Keratinocyte (primary cell): Measurements from ENCODE around the gene RNF5. TPM values are rescaled to one million over a fixed set of nuclear protein-coding genes. Genes with fewer than 3 reads are reported as not detected.

Experiments
- DNase-seq: peaks from one replicate; pipeline ENCODE4 v3.0.0-alpha.2; 2011; ENCODE audit warnings: low read depth, missing footprints, low spot score
- FAIRE-seq: peaks from 2 replicates; lab custom pipeline; 2011; peaks lifted over from hg19 to GRCh38; lab: Jason Lieb, UNC
- H2AFZ ChIP-seq: 2 replicates; pipeline ENCODE4 v1.6.0; 2012; ENCODE audit warnings: low read length, control low read depth, inconsistent platforms; ENCODE audit not compliant: control insufficient read depth
- H3K27ac ChIP-seq: 2 replicates; pipeline ENCODE4 v1.5.1; 2011; ENCODE audit warnings: low read length; ENCODE audit not compliant: control insufficient read depth, insufficient read depth
- H3K27me3 ChIP-seq: 3 replicates; pipeline ENCODE4 v1.6.0; 2011; ENCODE audit warnings: low read length; ENCODE audit not compliant: control insufficient read depth, insufficient read depth; ENCODE audit errors: extremely low read depth
- H3K36me3 ChIP-seq, 2 experiments: 2 replicates in 1 of 2; 3 replicates in 1 of 2; pipeline ENCODE4 v1.5.1; 2011; ENCODE audit warnings: low read length in 2 of 2, mild to moderate bottlenecking in 1 of 2; ENCODE audit not compliant: control insufficient read depth in 2 of 2, insufficient read depth in 2 of 2; ENCODE audit errors: extremely low read depth in 1 of 2
- H3K4me1 ChIP-seq: 3 replicates; pipeline ENCODE4 v1.5.1; 2011; ENCODE audit warnings: low read length; ENCODE audit not compliant: control insufficient read depth, insufficient read depth; ENCODE audit errors: extremely low read depth
- H3K4me2 ChIP-seq: 3 replicates; pipeline ENCODE4 v1.6.0; 2011; ENCODE audit warnings: low read depth, low read length; ENCODE audit not compliant: control insufficient read depth, insufficient read depth; ENCODE audit errors: extremely low read depth
- H3K4me3 ChIP-seq, 3 experiments: fragments of 200-600 bp in 1 of 3; sonication (generic) in 1 of 3; 2 replicates in 2 of 3; 3 replicates in 1 of 3; pipeline ENCODE4 v1.5.1; 2011 to 2016; ENCODE audit warnings: low read length in 3 of 3, mild to moderate bottlenecking in 3 of 3, control low read depth in 2 of 3, inconsistent platforms in 1 of 3, low read depth in 1 of 3, mixed read lengths in 1 of 3, mixed run types in 1 of 3, moderate library complexity in 1 of 3; ENCODE audit not compliant: control insufficient read depth in 2 of 3, insufficient read depth in 2 of 3; ENCODE audit errors: extremely low read depth in 1 of 3
- H3K79me2 ChIP-seq: 2 replicates; pipeline ENCODE4 v1.6.0; 2012; ENCODE audit warnings: low read length; ENCODE audit not compliant: control insufficient read depth, insufficient read depth
- H3K9ac ChIP-seq: 3 replicates; pipeline ENCODE4 v1.6.0; 2011; ENCODE audit warnings: low read length; ENCODE audit not compliant: control insufficient read depth, insufficient read depth; ENCODE audit errors: extremely low read depth
- H3K9me1 ChIP-seq: 3 replicates; pipeline ENCODE4 v1.6.0; 2011; ENCODE audit warnings: low read length; ENCODE audit not compliant: control insufficient read depth, insufficient read depth; ENCODE audit errors: extremely low read depth
- H3K9me3 ChIP-seq: 2 replicates; pipeline ENCODE4 v1.5.1; 2012; ENCODE audit warnings: low read depth, low read length; ENCODE audit not compliant: control insufficient read depth
- H4K20me1 ChIP-seq: 3 replicates; pipeline ENCODE4 v1.6.0; 2011; ENCODE audit warnings: low read length; ENCODE audit not compliant: control insufficient read depth, insufficient read depth; ENCODE audit errors: extremely low read depth
- CTCF ChIP-seq, 3 experiments: IDR thresholded peaks in 1 of 3; conservative IDR thresholded peaks in 1 of 3; optimal IDR thresholded peaks in 1 of 3; 2 replicates in 2 of 3; 3 replicates in 1 of 3; pipeline versions ENCODE3 to v1.5.1; 2011; ENCODE audit warnings: low read length in 3 of 3, mild to moderate bottlenecking in 3 of 3, moderate library complexity in 2 of 3, control low read depth in 1 of 3, inconsistent platforms in 1 of 3; ENCODE audit not compliant: insufficient read depth in 2 of 3; ENCODE audit errors: extremely low read depth in 1 of 3
- EZH2 ChIP-seq: IDR thresholded peaks from one replicate; pipeline ENCODE4 v1.6.1; 2012; ENCODE audit warnings: inconsistent platforms, mild to moderate bottlenecking, low read length, moderate library complexity
- dilution Hi-C: fragments of 300-500 bp; cut with MboI; formaldehyde crosslinking; loops from one replicate; pipeline ENCODE4 v1.7.0; 2020; ENCODE audit warnings: low sequenced_read_pairs; ENCODE audit not compliant: extremely low pct_ligation_motif_present
- polyA plus RNA-seq, 5 experiments: library from polyadenylated mRNA; depleted of rRNA in 3 of 5; stranded (reverse) in 3 of 5; stranded (forward) in 1 of 5; unstranded in 1 of 5; fragments of >200 nt; gene quantifications; 1 replicate in 1 of 5; 2 replicates in 3 of 5; 3 replicates in 1 of 5; pipeline versions ENCODE4 v1.2.1 to v1.2.3, GENCODE V29; 2011 to 2012; ENCODE audit warnings: missing spikeins in 2 of 5, low read depth in 1 of 5, low replicate concordance in 1 of 5

Gene RNF5
- polyA plus RNA-seq, 1 donor (not counting 4 experiments of a cell fraction or from before 2014, with no cell fraction given): 33.2 TPM

- H3K4me1 ChIP-seq: no peaks in the 10 kb centered on the region
- no peak overlapping the region for H3K4me2 ChIP-seq
- no peaks in the 10 kb centered on the region for H4K20me1 ChIP-seq
- H3K4me3 ChIP-seq: no peak overlapping the region
- DNase-seq (no peak), FAIRE-seq (no peak)
- no peak overlapping the region for H2AFZ ChIP-seq
- no peaks in the 10 kb centered on the region for H3K27me3 ChIP-seq
- dilution Hi-C loops: no loop called here
- no peaks in the 10 kb centered on the region for H3K9me3 ChIP-seq
- H3K36me3 ChIP-seq: peaks cover 10 to 13% of the 10 kb centered on the region in 2 experiments
- no peak overlapping the region for H3K9ac ChIP-seq
- H3K9me1 ChIP-seq: no peaks in the 10 kb centered on the region
- no peaks in the 10 kb centered on the region for H3K79me2 ChIP-seq
- H3K27ac ChIP-seq: no peak overlapping the region
- TF ChIP-seq EZH2: no peak
- no peak for TF ChIP-seq CTCF (optimal IDR thresholded peaks at IDR 0.05 in 1 of 3, IDR thresholded peaks at IDR 0.05 in 1 of 3, conservative IDR thresholded peaks at IDR 0.05 in 1 of 3; ENCODE audit: extremely low read depth in 1 of 3, insufficient read depth in 2 of 3, low read length in 3 of 3)
Measured at GRCh38 chr6:32163559-32164258, 14.5 kb upstream of the RNF5 start.

DNA sequence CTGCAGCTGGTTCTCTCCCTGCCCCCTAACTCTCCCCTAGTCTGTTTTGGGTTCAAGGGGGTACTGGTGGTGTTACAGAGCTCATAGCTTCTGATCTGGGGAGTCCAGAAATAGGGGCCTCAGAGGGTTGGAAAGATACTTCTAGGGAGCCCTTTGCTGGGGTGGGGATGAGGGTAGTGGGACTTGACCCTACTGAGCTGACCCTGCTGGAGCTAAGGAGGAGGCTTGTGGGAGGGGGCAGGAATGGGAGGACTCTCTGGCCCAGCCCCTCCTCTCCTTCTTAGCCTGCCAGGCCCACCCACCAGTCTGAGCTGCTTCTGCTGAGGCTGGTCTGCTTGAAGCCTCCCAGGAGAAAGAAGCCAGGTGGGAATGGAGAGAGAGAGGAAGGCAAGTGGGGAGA lies 13.9 kb upstream of the RNF5 start, which contains the start of gene EGFL8:
EGFL8 (plus strand) TSS at position 301 of the 400 bp plus-strand sequence. CDS start 1,571 bp downstream, outside the sequence.
- FAIRE-seq (no peak), DNase-seq (no peak)
- H3K4me2 ChIP-seq: no peak within 1 kb of the TSS
- no peaks in the 10 kb centered on the region for H3K79me2 ChIP-seq
- H3K27ac ChIP-seq: no peak within 1 kb of the TSS
- H3K9ac ChIP-seq: no peak within 1 kb of the TSS
- H3K27me3 ChIP-seq: no peaks in the 10 kb centered on the region
- H3K4me1 ChIP-seq: no peaks in the 10 kb centered on the region
- H3K36me3 ChIP-seq: peaks cover 11 to 13% of the 10 kb centered on the region in 2 experiments
- H4K20me1 ChIP-seq: no peaks in the 10 kb centered on the region
- no peak within 1 kb of the TSS for H2AFZ ChIP-seq
- no peaks in the 10 kb centered on the region for H3K9me1 ChIP-seq
- H3K9me3 ChIP-seq: no peaks in the 10 kb centered on the region
- no peak within 1 kb of the TSS for H3K4me3 ChIP-seq
- dilution Hi-C loops: no loop called here
- TF ChIP-seq CTCF (optimal IDR thresholded peaks at IDR 0.05 in 1 of 3, IDR thresholded peaks at IDR 0.05 in 1 of 3, conservative IDR thresholded peaks at IDR 0.05 in 1 of 3; ENCODE audit: extremely low read depth in 1 of 3, insufficient read depth in 2 of 3, low read length in 3 of 3) (no peak), EZH2 (no peak)
